ENCODE results near the gene SSH3. TPM values are rescaled to one million over a fixed set of nuclear protein-coding genes. Genes with fewer than 3 reads are reported as not detected.

SSH3 gene
- total RNA-seq, 3 donors from 2014 or later: 55.8 to 87.0 (median 57.6) TPM

GRCh38 chr11:67320691-67321090, 17.4 kb downstream of the SSH3 start:
- Histone ChIP-seq H3K4me3 (no peak overlapping the region), H3K36me3 (ENCODE audit: low read depth) (no peaks in the 10 kb centered on the region), H3K9me3 (no peaks in the 10 kb centered on the region), H3K4me1 (ENCODE audit: low read depth) (no peaks in the 10 kb centered on the region)
- no peak for ATAC-seq
- DNase-seq: no peak
- intact Hi-C loops (cut with DNase I, micrococcal nuclease): no loop called here
- no peak for TF ChIP-seq CTCF (IDR thresholded peaks at IDR 0.05)

DNA sequence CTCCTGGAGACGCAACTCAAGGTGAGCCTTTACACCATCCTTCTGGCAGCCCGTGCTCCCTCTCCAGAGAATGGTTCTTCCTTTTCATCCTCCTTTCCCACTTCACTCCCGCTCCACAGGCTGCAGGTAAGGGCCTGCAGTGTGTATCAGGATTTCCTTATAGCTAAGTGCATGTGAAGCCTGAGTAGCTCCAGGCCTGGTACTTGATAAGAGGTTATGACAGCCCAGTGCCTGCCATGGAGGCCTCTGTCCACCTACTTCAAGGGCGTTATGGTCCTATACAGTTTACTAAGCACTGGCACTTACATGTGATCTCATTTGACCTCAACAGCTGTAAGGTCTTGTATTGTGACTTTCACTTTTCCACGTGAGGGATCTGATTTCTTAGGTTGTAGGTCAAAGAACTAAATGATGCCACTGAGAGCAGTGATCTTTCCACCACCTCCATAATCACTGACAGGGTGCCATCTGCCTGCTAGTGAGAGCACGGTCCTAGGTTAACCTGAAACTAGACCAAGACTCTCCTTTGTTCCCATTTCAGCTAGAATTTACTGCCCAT, 18.1 kb downstream of the SSH3 start:
- no peaks in the 10 kb centered on the region for H3K36me3 ChIP-seq (ENCODE audit: low read depth)
- DNase-seq (no peak), ATAC-seq (no peak)
- no peak overlapping the region for H3K4me3 ChIP-seq
- TF ChIP-seq CTCF (IDR thresholded peaks at IDR 0.05): no peak
- no peaks in the 10 kb centered on the region for H3K9me3 ChIP-seq
- no peaks in the 10 kb centered on the region for H3K4me1 ChIP-seq (ENCODE audit: low read depth)
- intact Hi-C loops (cut with DNase I, micrococcal nuclease): no loop called here

DNA sequence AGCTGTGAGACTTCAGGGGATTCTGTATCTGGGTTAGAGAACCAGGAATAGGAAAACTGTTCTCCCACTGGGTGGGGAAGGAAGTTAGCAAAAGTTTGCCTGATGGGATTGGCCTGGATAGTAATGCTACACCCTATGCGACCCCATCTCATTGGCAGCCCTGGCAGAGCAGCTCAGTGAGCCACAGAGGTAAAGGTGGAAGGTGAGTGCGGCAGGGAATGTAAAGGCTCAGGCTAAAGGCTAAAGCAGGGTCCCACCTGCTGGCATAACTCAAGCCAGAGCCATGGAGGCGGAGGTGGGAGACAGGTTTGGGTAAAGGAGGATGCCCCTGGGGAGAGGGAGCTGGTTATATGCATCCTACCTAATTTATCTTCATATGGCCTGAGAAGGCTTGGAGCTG, 18.7 kb downstream of the SSH3 start:
- DNase-seq: no peak
- intact Hi-C loops (cut with DNase I, micrococcal nuclease): no loop called here
- Histone ChIP-seq H3K4me3 (no peak overlapping the region), H3K4me1 (ENCODE audit: low read depth) (no peaks in the 10 kb centered on the region), H3K36me3 (ENCODE audit: low read depth) (no peaks in the 10 kb centered on the region), H3K9me3 (no peaks in the 10 kb centered on the region)
- no peak for ATAC-seq
- TF ChIP-seq CTCF (IDR thresholded peaks at IDR 0.05): no peak

- no peaks in the 10 kb centered on the region for H3K36me3 ChIP-seq (ENCODE audit: low read depth)
- intact Hi-C loops (cut with DNase I, micrococcal nuclease): no loop called here
- no peak for DNase-seq
- TF ChIP-seq CTCF (IDR thresholded peaks at IDR 0.05): no peak
- no peak overlapping the region for H3K4me3 ChIP-seq
- no peaks in the 10 kb centered on the region for H3K9me3 ChIP-seq
- no peak for ATAC-seq
- no peaks in the 10 kb centered on the region for H3K4me1 ChIP-seq (ENCODE audit: low read depth)
Measured at GRCh38 chr11:67323526-67323925, 20.2 kb downstream of the SSH3 start.

DNA sequence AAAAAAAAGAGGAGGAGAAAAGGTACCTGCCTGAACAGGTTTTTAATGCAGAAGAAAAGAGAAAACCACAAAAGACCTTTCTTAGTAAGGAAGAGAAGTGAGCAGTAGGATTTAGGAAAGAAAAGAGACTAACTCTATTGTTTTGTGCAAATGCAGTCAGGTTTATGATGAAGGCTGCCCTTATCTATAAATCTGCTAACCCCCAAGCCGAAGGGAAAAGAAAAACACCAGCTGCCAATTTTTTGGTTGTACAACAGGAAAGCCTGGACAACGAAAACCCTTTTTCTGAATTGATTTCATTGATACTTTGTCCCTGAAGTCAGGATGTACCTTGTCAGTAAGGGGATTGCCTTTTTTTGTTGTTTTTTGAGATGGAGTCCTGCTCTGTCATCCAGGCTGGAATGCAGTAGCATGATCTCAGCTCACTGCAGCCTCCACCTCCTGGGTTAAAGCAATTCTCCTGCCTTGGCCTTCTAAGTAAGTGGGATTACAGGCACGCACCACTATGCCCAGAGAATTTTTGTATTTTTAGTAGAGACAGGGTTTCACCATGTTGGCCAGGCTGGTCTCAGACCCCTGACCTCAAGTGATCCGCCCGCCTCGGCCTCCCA, 28.9 kb downstream of the SSH3 start:
- intact Hi-C loops (cut with DNase I, micrococcal nuclease): no loop called here
- Histone ChIP-seq H3K4me3 (no peak overlapping the region), H3K9me3 (no peaks in the 10 kb centered on the region), H3K4me1 (ENCODE audit: low read depth) (no peaks in the 10 kb centered on the region), H3K36me3 (ENCODE audit: low read depth) (no peaks in the 10 kb centered on the region)
- no peak for TF ChIP-seq CTCF (IDR thresholded peaks at IDR 0.05)
- ATAC-seq (no peak), DNase-seq (no peak)
